H9 (cell line): ENCODE results near the gene ST8SIA5. TPM values are rescaled to one million over a fixed set of nuclear protein-coding genes. Genes with fewer than 3 reads are reported as not detected.

Experiments
- DNase-seq: peaks from one replicate; pipeline ENCODE4 v3.0.0-alpha.2; 2017
- H2AFZ ChIP-seq: one replicate; pipeline ENCODE4 v1.6.1; 2013; ENCODE audit warnings: mild to moderate bottlenecking, low read length, control low read depth, moderate library complexity
- H2AK5ac ChIP-seq: 2 replicates; pipeline ENCODE4 v1.6.1; 2013; ENCODE audit warnings: low read length, control low read depth, mixed read lengths; ENCODE audit not compliant: insufficient read length
- H2BK120ac ChIP-seq: one replicate; pipeline ENCODE4 v1.6.1; 2013; ENCODE audit warnings: low read depth, mild to moderate bottlenecking, low read length, control low read depth, inconsistent platforms; ENCODE audit not compliant: poor library complexity, severe bottlenecking
- H2BK12ac ChIP-seq: 2 replicates; pipeline ENCODE4 v1.6.1; 2013; ENCODE audit warnings: low read length, control low read depth, mixed read lengths, low read depth; ENCODE audit not compliant: insufficient read length
- H2BK15ac ChIP-seq: 2 replicates; pipeline ENCODE4 v1.6.1; 2013; ENCODE audit warnings: low read depth, low read length, control low read depth
- H2BK20ac ChIP-seq: one replicate; pipeline ENCODE4 v1.6.1; 2013; ENCODE audit warnings: low read depth, mild to moderate bottlenecking, low read length, control low read depth, inconsistent platforms; ENCODE audit not compliant: poor library complexity, severe bottlenecking
- H2BK5ac ChIP-seq: 2 replicates; pipeline ENCODE4 v1.6.1; 2013; ENCODE audit warnings: low read length, control low read depth, mixed read lengths; ENCODE audit not compliant: insufficient read length
- H3K14ac ChIP-seq: 2 replicates; pipeline ENCODE4 v1.6.1; 2013; ENCODE audit warnings: low read length, control low read depth; ENCODE audit not compliant: insufficient read depth
- H3K18ac ChIP-seq: 2 replicates; pipeline ENCODE4 v1.6.1; 2013; ENCODE audit warnings: low read depth, mild to moderate bottlenecking, mixed read lengths, low read length, control low read depth; ENCODE audit not compliant: insufficient read length
- H3K23ac ChIP-seq: 2 replicates; pipeline ENCODE4 v1.6.1; 2013; ENCODE audit warnings: low read length, control low read depth, mixed read lengths, low read depth; ENCODE audit not compliant: insufficient read length
- H3K23me2 ChIP-seq: 2 replicates; pipeline ENCODE4 v1.6.1; 2013; ENCODE audit warnings: low read depth, mild to moderate bottlenecking, mixed read lengths, low read length, control low read depth; ENCODE audit not compliant: insufficient read length, poor library complexity, severe bottlenecking
- H3K27ac ChIP-seq: 2 replicates; pipeline ENCODE4 v1.5.1; 2013; ENCODE audit warnings: low read length, control low read depth, mixed read lengths, low read depth; ENCODE audit not compliant: insufficient read length
- H3K27me3 ChIP-seq: 2 replicates; pipeline ENCODE4 v1.6.1; 2013; ENCODE audit warnings: low read length, control low read depth, inconsistent platforms; ENCODE audit not compliant: insufficient read depth
- H3K4ac ChIP-seq: 2 replicates; pipeline ENCODE4 v1.6.1; 2013; ENCODE audit warnings: low read depth, mild to moderate bottlenecking, control low read depth, inconsistent platforms, low read length, moderate library complexity
- H3K4me1 ChIP-seq: 2 replicates; pipeline ENCODE4 v1.6.1; 2013; ENCODE audit warnings: low read length, control low read depth, inconsistent platforms; ENCODE audit not compliant: insufficient read depth
- H3K4me2 ChIP-seq: 2 replicates; pipeline ENCODE4 v1.6.1; 2013; ENCODE audit warnings: low read length, control low read depth, mixed read lengths; ENCODE audit not compliant: insufficient read length, insufficient read depth
- H3K56ac ChIP-seq: 2 replicates; pipeline ENCODE4 v1.6.1; 2013; ENCODE audit warnings: low read depth, mild to moderate bottlenecking, mixed read lengths, low read length, control low read depth; ENCODE audit not compliant: insufficient read length
- H3K79me1 ChIP-seq: 2 replicates; pipeline ENCODE4 v1.6.1; 2013; ENCODE audit warnings: low read depth, mild to moderate bottlenecking, moderate library complexity, low read length, control low read depth, inconsistent platforms; ENCODE audit not compliant: insufficient read depth, poor library complexity, severe bottlenecking
- H3K79me2 ChIP-seq: 2 replicates; pipeline ENCODE4 v1.6.1; 2013; ENCODE audit warnings: low read length, control low read depth, inconsistent platforms; ENCODE audit not compliant: insufficient read depth
- H3K9ac ChIP-seq: 2 replicates; pipeline ENCODE4 v1.6.1; 2013; ENCODE audit warnings: low read length, control low read depth, mixed read lengths; ENCODE audit not compliant: insufficient read length; ENCODE audit errors: extremely low read depth
- H3K9me3 ChIP-seq: one replicate; pipeline ENCODE4 v1.6.1; 2013; ENCODE audit warnings: low read depth, low read length, inconsistent platforms; ENCODE audit not compliant: control insufficient read depth
- H3T11ph ChIP-seq: one replicate; pipeline ENCODE4 v1.6.1; 2013; ENCODE audit warnings: mild to moderate bottlenecking, low read length, control low read depth, inconsistent platforms
- H4K20me1 ChIP-seq: one replicate; pipeline ENCODE4 v1.6.1; 2013; ENCODE audit not compliant: control insufficient read depth, insufficient read length, insufficient read depth
- H4K5ac ChIP-seq: 2 replicates; pipeline ENCODE4 v1.6.1; 2013; ENCODE audit warnings: low read depth, mild to moderate bottlenecking, mixed read lengths, low read length, control low read depth; ENCODE audit not compliant: insufficient read length
- H4K8ac ChIP-seq: replicated peaks from 2 replicates; pipeline ENCODE4 v1.6.1; 2013; ENCODE audit warnings: low read length, control low read depth, mixed read lengths, low read depth; ENCODE audit not compliant: insufficient read length
- H4K91ac ChIP-seq: 2 replicates; pipeline ENCODE4 v1.6.1; 2013; ENCODE audit warnings: low read depth, mild to moderate bottlenecking, moderate library complexity, mixed read lengths, low read length, control low read depth; ENCODE audit not compliant: insufficient read length
- H3K27ac Mint-ChIP-seq, 3 experiments: 2 replicates in 2 of 3; 3 replicates in 1 of 3; pipeline ENCODE4 v1.8.0; 2020 to 2021; ENCODE audit warnings: mixed read lengths in 3 of 3, mild to moderate bottlenecking in 1 of 3, moderate library complexity in 1 of 3
- H3K27me3 Mint-ChIP-seq: 2 replicates; pipeline ENCODE4 v1.8.0; 2021; ENCODE audit warnings: low read depth, mild to moderate bottlenecking, moderate library complexity, mixed read lengths
- H3K36me3 Mint-ChIP-seq, 3 experiments: 2 replicates in 2 of 3; 3 replicates in 1 of 3; pipeline ENCODE4 v1.8.0; 2020 to 2021; ENCODE audit warnings: low read depth in 3 of 3, mixed read lengths in 3 of 3; ENCODE audit not compliant: insufficient read depth in 1 of 3
- H3K4me1 Mint-ChIP-seq, 2 experiments: 2 replicates each; pipeline ENCODE4 v1.8.0; 2020; ENCODE audit warnings: mixed read lengths in 2 of 2
- H3K4me3 Mint-ChIP-seq, 2 experiments: 2 replicates in 1 of 2; 3 replicates in 1 of 2; pipeline ENCODE4 v1.8.0; 2020 to 2021; ENCODE audit warnings: mild to moderate bottlenecking in 2 of 2, mixed read lengths in 2 of 2, moderate library complexity in 1 of 2
- H3K9me3 Mint-ChIP-seq, 2 experiments: 2 replicates in 1 of 2; 3 replicates in 1 of 2; pipeline ENCODE4 v1.8.0; 2020; ENCODE audit warnings: mild to moderate bottlenecking in 2 of 2, mixed read lengths in 2 of 2, moderate library complexity in 1 of 2
- CTCF ChIP-seq: fragments of 200-600 bp; sonication (generic); conservative IDR thresholded peaks from 3 replicates; pipeline ENCODE4 v1.8.0; 2021; ENCODE audit warnings: antibody characterized with exemption, mild to moderate bottlenecking
- total RNA-seq: library from RNA; stranded (reverse); gene quantifications from 2 replicates; pipeline ENCODE4 v1.2.1, GENCODE V29; 2021

ST8SIA5 gene
- total RNA-seq, 1 experiment from 2014 or later = 0.63 TPM

GRCh38 chr18:46696702-46697101 is 60.2 kb downstream of the ST8SIA5 start:
- Histone ChIP-seq H3K79me1 (no peaks in the 10 kb centered on the region), H3K79me2 (no peaks in the 10 kb centered on the region), H4K91ac (no peak overlapping the region), H2BK5ac (no peak overlapping the region), H2BK20ac (no peak overlapping the region), H4K5ac (no peak overlapping the region), H2BK12ac (no peak overlapping the region), H4K8ac (no peak overlapping the region), H2BK15ac (no peak overlapping the region), H3K9me3 (no peaks in the 10 kb centered on the region), H3T11ph (no peak overlapping the region), H4K20me1 (no peaks in the 10 kb centered on the region), H3K4me1 (no peaks in the 10 kb centered on the region; the same call in 1 of the 2 replicates), H3K9ac (no peak overlapping the region), H2AK5ac (no peak overlapping the region), H3K4me2 (no peak overlapping the region), H2BK120ac (no peak overlapping the region), H3K27me3 (no peaks in the 10 kb centered on the region), H2AFZ (no peak overlapping the region), H3K18ac (no peak overlapping the region), H3K14ac (no peak overlapping the region), H3K4ac (no peak overlapping the region), H3K23me2 (no peaks in the 10 kb centered on the region), H3K27ac (no peak overlapping the region), H3K23ac (no peak overlapping the region), H3K56ac (no peak overlapping the region)
- Mint-ChIP-seq H3K4me3 (no peak overlapping the region), H3K27ac (no peak overlapping the region), H3K36me3 (peaks cover 3 to 7% (median 5%) of the 10 kb centered on the region in 3 experiments; a peak in 6 of 7 replicates), H3K27me3 (peaks cover 3% of the 10 kb centered on the region), H3K9me3 (peaks cover 5 to 7% of the 10 kb centered on the region in 2 experiments), H3K4me1 (peaks cover 18 to 22% of the 10 kb centered on the region in 2 experiments)
- TF ChIP-seq CTCF = no peak
- no peak for DNase-seq
